ENCODE data around the gene KANSL3.
A peak's percentile ranks its signal among the peaks of the same experiment; 100 is the strongest.
"Not testable (repeated sequence)": the region's sequence is repeated elsewhere in the genome, so short reads cannot be mapped to it uniquely, and the experiment has no call there.

Gene KANSL3

DNA sequence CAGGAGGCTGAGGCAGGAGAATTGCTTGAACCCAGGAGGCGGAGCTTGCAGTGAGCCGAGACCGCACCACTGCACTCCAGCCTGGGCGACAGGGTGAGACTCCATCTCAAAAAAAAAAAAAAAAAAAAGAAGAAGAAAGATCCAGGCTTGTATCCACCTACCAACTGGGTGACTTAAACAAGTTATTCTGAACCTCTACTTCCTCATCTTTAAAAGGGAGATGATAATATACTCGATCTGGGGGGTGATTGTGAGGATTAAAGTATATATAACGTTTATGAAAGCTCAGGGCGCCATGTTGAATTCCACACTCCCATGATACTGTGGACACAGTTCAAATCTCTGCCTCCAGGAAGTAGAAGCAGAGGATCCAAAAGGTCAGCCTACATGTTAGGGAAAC lies 16.7 kb upstream of the KANSL3 start:
- DNase-seq (ENCODE audit: low spot score), result not testable (repeated sequence)

DNA sequence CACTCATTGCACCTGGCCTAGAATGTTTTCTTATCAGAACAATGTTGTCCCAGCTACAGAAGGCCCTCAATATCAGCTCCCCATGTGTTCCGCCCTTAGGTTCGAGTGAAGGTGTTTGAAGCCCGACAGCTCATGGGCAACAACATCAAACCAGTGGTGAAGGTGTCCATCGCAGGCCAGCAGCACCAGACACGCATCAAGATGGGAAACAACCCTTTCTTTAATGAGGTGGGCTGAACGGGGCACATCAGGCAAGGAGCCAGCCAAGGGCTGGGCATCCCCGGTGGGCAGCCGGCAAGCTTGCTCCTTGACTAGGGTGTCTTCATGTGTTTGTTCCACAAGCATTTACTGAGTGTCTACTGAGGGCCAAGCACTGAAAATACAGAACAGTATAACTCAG lies 13.7 kb upstream of the KANSL3 start:
- DNase-seq (ENCODE audit: low spot score), result no peak

GRCh38 chr2:96649342-96649741 lies 11.2 kb upstream of the KANSL3 start:
- DNase-seq (ENCODE audit: low spot score), result no peak

- DNase-seq (ENCODE audit: low spot score), result no peak
These were observed 10.3 kb upstream of the KANSL3 start for GRCh38 chr2:96648306-96648930.

GRCh38 chr2:96647681-96648080 lies 9.6 kb upstream of the KANSL3 start:
- DNase-seq (ENCODE audit: low spot score), result no peak

DNA sequence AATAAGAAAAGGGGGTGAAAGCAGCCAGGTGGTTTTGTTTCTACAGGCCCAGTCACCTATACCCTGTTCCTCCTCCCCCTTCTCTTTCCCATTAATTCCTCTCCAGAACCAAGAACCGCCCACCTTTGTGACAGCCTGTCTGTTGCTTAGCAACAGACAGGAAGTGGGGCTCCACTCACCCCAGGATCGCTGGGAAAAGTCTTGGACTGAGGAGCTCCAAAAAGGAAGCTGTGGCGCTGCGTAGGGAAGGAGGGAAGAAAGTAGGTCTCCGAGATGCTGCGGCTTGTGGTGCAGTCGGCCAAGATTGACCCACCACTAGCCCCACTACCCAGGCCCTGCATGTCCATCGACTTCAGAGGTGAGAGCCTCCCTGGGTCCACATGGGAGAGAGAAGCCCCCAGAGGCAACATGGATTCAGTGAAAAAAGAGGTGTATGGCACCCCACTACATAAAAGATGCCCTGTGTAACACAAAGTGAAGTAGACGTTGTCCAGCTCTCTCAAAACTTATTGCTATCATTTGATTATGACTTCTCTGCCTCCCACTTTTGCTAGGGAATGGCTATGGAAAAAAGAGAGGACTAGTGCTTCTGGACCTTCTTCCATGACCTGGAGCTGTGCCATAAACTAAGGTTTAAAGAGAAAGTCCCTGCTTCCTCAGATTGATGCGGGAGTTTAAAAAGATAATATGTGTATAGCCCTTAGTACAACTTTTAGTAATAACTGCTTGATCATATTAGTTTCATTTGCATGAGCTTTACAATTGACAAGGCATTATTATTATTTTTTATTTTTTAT lies 4.7 kb upstream of the KANSL3 start, which contains the start of gene FER1L5:
Gene FER1L5 (plus strand): TSS at position 201 of the 797 bp plus-strand sequence. CDS start 73 bp downstream, at position 274.
- DNase-seq (ENCODE audit: low spot score), result peak; percentile 59

- peak; percentile 91 for DNase-seq (ENCODE audit: low spot score)
These were observed 548 bp downstream of the KANSL3 start for GRCh38 chr2:96637385-96638143.

DNA sequence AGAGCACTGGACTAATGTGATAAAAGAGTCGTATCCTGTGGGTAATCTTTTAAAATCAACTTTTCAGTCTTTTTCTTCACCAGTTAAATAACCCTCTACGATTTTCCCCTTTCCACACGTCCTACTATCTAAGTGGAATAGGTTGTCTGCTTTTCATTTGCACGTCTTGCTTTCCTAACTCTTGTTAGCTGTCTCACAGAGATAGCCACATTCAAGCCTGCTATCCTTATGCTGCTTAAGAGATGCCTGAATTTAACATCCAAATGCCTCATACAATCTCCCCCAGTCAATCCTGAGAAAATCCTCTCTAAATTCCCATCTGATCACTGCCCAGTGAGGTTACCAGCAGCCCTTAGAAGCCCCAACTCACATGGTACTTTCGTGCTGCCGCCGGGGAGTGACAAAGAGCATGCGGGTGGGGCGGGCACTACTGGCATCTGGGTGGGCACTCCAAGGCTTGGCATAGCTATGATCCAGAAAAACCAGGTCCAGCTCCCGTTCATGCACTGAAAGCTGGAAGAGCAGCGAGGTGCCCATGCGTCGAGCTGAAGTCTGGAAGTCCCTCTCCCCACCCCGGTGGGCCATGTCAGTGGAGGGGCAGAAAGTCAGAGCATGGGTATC lies 1.5 kb downstream of the KANSL3 start:
- DNase-seq (ENCODE audit: low spot score), result no peak

DNA sequence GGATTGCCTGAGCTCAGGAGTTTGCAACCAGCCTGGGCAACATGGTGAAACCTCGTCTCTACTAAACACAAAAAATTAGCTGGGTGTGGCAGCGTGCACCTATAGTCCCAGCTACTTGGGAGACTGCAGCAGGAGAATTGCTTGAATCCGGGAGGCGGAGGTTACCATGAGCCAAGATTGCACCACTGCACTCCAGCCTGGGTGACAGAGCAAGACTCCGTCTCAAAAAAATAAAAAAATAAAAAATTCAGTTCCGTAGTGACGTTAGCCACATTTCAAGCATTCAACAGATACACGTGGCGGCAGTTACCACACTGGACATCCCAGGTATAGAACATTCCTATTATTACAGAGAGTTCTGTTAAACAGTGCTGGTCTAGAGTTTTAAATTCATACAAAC lies 4.5 kb downstream of the KANSL3 start:
- no peak for DNase-seq (ENCODE audit: low spot score)

DNA sequence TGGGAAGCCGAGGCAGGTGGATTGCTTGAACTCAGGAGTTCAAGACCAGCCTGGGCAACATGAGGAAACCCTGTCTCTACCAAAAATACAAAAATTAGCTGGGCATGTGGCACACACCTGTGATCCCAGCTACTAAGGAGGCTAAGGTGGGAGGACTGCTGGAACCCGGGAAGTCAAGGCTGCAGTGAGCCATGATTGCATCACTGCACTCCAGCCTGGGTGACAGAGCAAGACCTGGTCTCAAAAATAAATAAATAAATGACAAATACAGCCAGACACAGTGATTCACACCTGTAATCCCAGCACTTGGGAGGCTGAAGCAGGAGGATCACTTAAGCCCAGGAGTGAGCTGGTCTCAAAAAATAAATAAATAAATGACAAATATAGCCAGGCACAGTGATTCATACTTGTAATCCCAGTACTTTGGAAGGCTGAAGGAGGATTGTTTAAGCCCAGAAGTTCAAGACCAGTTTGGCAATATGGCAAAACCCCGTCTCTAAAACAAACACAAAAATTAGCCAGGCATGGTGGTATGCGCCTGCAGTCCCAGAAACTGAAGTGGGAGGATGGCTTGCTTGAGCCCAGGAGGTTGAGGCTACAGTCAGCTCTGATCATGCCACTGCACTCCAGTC lies 6.2 kb downstream of the KANSL3 start:
- DNase-seq (ENCODE audit: low spot score), result peak; percentile 15

- DNase-seq (ENCODE audit: low spot score), result no peak
These were observed 11.6 kb downstream of the KANSL3 start for GRCh38 chr2:96626553-96626942.

DNA sequence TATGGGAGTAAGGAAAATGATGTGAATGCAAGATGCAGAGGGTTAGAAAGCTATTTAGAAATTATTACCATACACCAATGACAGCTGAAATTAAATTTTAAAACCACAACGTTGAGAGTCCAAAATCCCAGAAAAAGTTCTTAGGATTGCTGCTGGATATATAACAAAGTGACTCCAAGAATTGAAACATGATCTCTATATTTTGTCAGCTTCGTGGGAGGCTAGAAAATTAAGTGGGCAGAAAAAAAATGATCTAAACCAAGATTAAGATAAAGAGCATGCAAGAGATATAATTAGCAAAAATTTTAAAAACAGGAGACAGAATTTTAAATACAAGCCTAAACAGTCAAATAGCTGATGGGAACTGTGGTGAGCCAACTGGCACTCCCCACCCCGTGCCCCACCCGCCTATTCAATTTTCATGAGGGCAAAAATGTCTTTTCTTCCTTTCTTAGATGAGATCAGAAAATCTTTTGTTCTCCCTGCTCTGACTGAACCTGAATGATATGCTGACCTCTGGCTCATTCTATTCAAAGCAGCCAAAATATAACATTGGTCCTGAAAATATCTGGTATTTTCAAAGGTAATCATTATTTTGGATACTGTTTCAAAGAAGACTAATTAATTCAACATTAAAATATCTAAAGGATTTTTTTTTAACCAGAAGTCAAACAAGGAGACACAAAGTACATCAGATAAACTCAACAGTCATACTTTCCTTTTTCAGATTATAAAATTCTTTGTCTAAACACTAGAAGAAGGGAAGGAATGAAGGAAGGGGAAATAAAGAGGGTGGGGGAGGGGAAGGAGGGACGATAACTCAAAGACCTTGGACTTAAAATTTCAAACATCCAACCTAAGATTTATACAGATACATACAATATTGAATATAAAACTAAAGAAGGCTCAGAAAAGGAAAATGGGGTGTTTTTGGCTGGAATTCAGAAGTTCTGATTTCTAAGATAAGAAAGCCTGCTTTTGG lies 12.2 kb downstream of the KANSL3 start:
- DNase-seq (ENCODE audit: low spot score), result no peak

GRCh38 chr2:96623116-96623515 lies 15.0 kb downstream of the KANSL3 start:
- DNase-seq (ENCODE audit: low spot score), result no peak

GRCh38 chr2:96622544-96622943 lies 15.6 kb downstream of the KANSL3 start:
- DNase-seq (ENCODE audit: low spot score), result no peak

GRCh38 chr2:96618596-96619283 lies 19.4 kb downstream of the KANSL3 start:
- no peak for DNase-seq (ENCODE audit: low spot score)

GRCh38 chr2:96617012-96617411 lies 21.1 kb downstream of the KANSL3 start:
- DNase-seq (ENCODE audit: low spot score), result no peak

GRCh38 chr2:96616535-96616934 lies 21.6 kb downstream of the KANSL3 start:
- DNase-seq (ENCODE audit: low spot score), result no peak

DNA sequence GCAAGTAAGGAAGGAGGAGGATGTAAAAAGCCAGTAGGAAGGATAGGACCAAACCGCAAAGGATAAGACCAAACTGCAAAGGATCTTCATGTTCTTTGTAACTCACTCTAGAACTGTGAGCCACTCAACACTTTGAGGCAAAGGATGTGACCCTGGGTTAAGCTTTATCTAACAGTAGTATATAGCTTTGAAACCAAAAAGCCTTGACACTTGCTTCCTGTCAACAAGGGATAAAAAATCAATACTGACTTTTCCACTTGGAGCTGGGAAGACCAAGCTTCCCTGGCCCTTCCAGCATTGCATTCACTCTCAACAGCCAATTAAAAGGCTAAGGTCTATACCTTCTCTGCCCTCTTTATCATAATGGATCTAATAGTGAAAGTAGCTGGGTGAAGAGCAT lies 22.0 kb downstream of the KANSL3 start:
- DNase-seq (ENCODE audit: low spot score), result no peak

- DNase-seq (ENCODE audit: low spot score), result peak; percentile 30
These were observed 29.4 kb downstream of the KANSL3 start for GRCh38 chr2:96608469-96609455.
